ENCODE data around the gene DUS4L.

DUS4L gene

DNA sequence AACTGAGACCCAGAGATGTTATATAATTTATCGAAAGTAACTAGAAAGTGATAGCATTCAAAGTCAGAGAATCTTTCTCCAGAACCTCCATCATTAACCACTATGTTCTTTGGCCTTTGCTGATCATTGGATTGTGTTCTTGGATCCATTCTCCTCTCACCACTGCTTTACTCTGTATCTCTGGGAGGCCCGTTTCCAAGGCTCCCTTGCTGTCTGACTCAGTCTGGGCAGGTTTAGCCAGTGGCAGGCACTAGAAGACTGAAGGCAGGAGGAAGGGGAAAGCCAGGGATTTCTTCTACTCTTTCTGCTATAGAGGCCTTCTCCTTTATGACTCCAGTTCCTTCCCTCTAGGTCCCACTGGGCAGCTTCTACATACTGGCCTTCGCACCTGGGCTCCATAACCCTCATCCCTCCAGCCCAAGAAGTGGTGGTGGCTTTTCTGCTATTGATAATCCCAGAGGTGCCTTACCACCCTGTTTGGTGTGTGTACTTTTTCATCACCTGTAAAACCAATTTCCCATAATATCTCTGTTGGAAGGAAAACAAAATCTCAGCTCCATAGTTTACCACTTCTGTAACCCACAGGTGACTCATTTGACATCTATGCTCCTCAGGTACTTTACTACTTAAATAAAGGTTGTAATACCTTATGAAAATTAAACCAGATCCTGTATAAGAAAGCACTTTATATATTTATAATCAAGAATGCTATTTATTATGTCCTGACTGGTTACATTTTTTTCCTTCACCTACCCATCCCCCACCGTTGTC lies 52.3 kb downstream of the DUS4L start:
- Histone ChIP-seq H3K27ac (ENCODE audit: low read depth, low read length, poor library complexity, severe bottlenecking) (no peak overlapping the region), H4K20me1 (ENCODE audit: insufficient read depth, low read length) (no peaks in the 10 kb centered on the region)

GRCh38 chr7:107622429-107622828 lies 58.7 kb downstream of the DUS4L start:
- Histone ChIP-seq H3K27ac (ENCODE audit: low read depth, low read length, poor library complexity, severe bottlenecking) (no peak overlapping the region), H3K9me2 (ENCODE audit: low read depth, low read length) (no peaks in the 10 kb centered on the region), H2AFZ (ENCODE audit: low read length) (no peak overlapping the region)

More for the DNA sequence above, 52.3 kb downstream of the DUS4L start:
- TF ChIP-seq EZH2 (IDR thresholded peaks at IDR 0.05; ENCODE audit: borderline replicate concordance, low read length) (no peak), CTCF (IDR thresholded peaks at IDR 0.05; ENCODE audit: low read length) (no peak)
- Histone ChIP-seq H3F3A (ENCODE audit: insufficient read depth, low read length) (no peaks in the 10 kb centered on the region), H3K9me2 (ENCODE audit: low read depth, low read length) (no peaks in the 10 kb centered on the region), H3K27me3 (ENCODE audit: insufficient read depth, low read length) (no peaks in the 10 kb centered on the region), H3K4me2 (ENCODE audit: low read length) (no peak overlapping the region), H3K79me2 (ENCODE audit: insufficient read depth, low read length) (no peaks in the 10 kb centered on the region), H2AFZ (ENCODE audit: low read length) (no peak overlapping the region), H3K9me3 (ENCODE audit: low read length) (no peaks in the 10 kb centered on the region), H3K36me3 (ENCODE audit: insufficient read depth, low read length) (peaks cover 41% of the 10 kb centered on the region), H3K4me1 (ENCODE audit: insufficient read depth, low read length, severe bottlenecking) (no peaks in the 10 kb centered on the region), H3K4me3 (ENCODE audit: low read depth, low read length, poor library complexity, severe bottlenecking) (no peak overlapping the region), H3K9ac (ENCODE audit: low read length) (no peak overlapping the region)

DNA sequence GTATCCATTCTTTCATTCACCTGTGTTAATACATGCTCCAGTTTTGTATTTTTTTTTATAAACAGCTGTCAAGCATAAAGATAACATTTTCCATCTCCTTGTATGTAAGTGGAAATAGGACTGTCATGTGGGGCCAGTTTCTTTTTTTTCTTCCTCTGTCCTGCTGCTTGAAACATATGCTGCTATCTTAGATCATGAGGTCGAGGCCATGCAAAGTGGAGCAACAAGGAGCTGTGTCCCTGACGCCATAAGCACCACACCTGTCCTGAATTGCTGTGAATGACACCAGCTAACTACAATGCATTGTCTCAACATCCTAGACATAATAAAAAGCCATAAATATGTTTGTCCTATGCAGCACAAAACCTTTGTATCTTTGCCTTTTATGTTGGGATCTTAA lies 59.1 kb downstream of the DUS4L start:
- Histone ChIP-seq H2AFZ (ENCODE audit: low read length) (no peak overlapping the region), H3K79me2 (ENCODE audit: insufficient read depth, low read length) (no peaks in the 10 kb centered on the region), H3K27ac (ENCODE audit: low read depth, low read length, poor library complexity, severe bottlenecking) (no peak overlapping the region), H3K9me3 (ENCODE audit: low read length) (no peaks in the 10 kb centered on the region), H3K9ac (ENCODE audit: low read length) (no peak overlapping the region), H3F3A (ENCODE audit: insufficient read depth, low read length) (no peaks in the 10 kb centered on the region), H3K27me3 (ENCODE audit: insufficient read depth, low read length) (no peaks in the 10 kb centered on the region), H3K4me1 (ENCODE audit: insufficient read depth, low read length, severe bottlenecking) (no peaks in the 10 kb centered on the region), H4K20me1 (ENCODE audit: insufficient read depth, low read length) (no peaks in the 10 kb centered on the region), H3K36me3 (ENCODE audit: insufficient read depth, low read length) (peaks cover 6% of the 10 kb centered on the region; the same call in 1 of the 2 replicates), H3K4me2 (ENCODE audit: low read length) (no peak overlapping the region), H3K4me3 (ENCODE audit: low read depth, low read length, poor library complexity, severe bottlenecking) (no peak overlapping the region), H3K9me2 (ENCODE audit: low read depth, low read length) (no peaks in the 10 kb centered on the region)
- TF ChIP-seq CTCF (IDR thresholded peaks at IDR 0.05; ENCODE audit: low read length), result no peak
- no peak for TF ChIP-seq EZH2 (IDR thresholded peaks at IDR 0.05; ENCODE audit: borderline replicate concordance, low read length)

More at GRCh38 chr7:107622429-107622828, 58.7 kb downstream of the DUS4L start:
- Histone ChIP-seq H4K20me1 (ENCODE audit: insufficient read depth, low read length) (no peaks in the 10 kb centered on the region), H3K79me2 (ENCODE audit: insufficient read depth, low read length) (no peaks in the 10 kb centered on the region), H3K4me2 (ENCODE audit: low read length) (no peak overlapping the region), H3F3A (ENCODE audit: insufficient read depth, low read length) (no peaks in the 10 kb centered on the region), H3K36me3 (ENCODE audit: insufficient read depth, low read length) (peaks cover 11% of the 10 kb centered on the region; the same call in 1 of the 2 replicates), H3K9me3 (ENCODE audit: low read length) (no peaks in the 10 kb centered on the region), H3K9ac (ENCODE audit: low read length) (no peak overlapping the region), H3K4me3 (ENCODE audit: low read depth, low read length, poor library complexity, severe bottlenecking) (no peak overlapping the region), H3K4me1 (ENCODE audit: insufficient read depth, low read length, severe bottlenecking) (no peaks in the 10 kb centered on the region), H3K27me3 (ENCODE audit: insufficient read depth, low read length) (no peaks in the 10 kb centered on the region)
- TF ChIP-seq CTCF (IDR thresholded peaks at IDR 0.05; ENCODE audit: low read length) (no peak), EZH2 (IDR thresholded peaks at IDR 0.05; ENCODE audit: borderline replicate concordance, low read length) (no peak)

Data from OCI-LY1 (cell line).